Panc1 (cell line): ENCODE data around the gene FSTL4. TPM values are rescaled to one million over a fixed set of nuclear protein-coding genes. Genes with fewer than 3 reads are reported as not detected.

Experiments
- ATAC-seq: fragments of 200-7000 bp; cut with Tn5 transposase; 2 replicates; pipeline ENCODE4 v1.9.1; 2020; ENCODE audit warnings: mild to moderate bottlenecking, moderate library complexity
- BruUV-seq: library from RNA; stranded (reverse); fragments of 400-500 nt; replicated peaks from 2 replicates; lab custom pipeline; 2021; lab: Mats Ljungman, UMichigan
- CTCF ChIA-PET: fragments of 300-600 bp; sonication (Branson Sonifier 250); formaldehyde crosslinking; loops from one replicate; lab custom pipeline; 2022; ENCODE audit warnings: antibody characterized with exemption; lab: Charles Lee
- POLR2A ChIA-PET: fragments of 300-600 bp; sonication (Branson Sonifier 250); formaldehyde crosslinking; loops from one replicate; lab custom pipeline; 2022; ENCODE audit warnings: antibody characterized with exemption; lab: Charles Lee
- DNase-seq: peaks from one replicate; pipeline ENCODE4 v3.0.0-alpha.2; 2010; ENCODE audit warnings: low read depth, low spot score
- H3K27ac ChIP-seq: 2 replicates; pipeline ENCODE4 v1.5.1; 2011; ENCODE audit warnings: mild to moderate bottlenecking, low read length, inconsistent platforms
- H3K27me3 ChIP-seq: fragments of 200-500 bp; sonication (Bioruptor generic); 2 replicates; pipeline ENCODE4 v1.6.0; 2014; ENCODE audit warnings: low read length, inconsistent platforms; ENCODE audit not compliant: control insufficient read depth, insufficient read depth
- H3K36me3 ChIP-seq: fragments of 200-500 bp; sonication (Bioruptor generic); 2 replicates; pipeline ENCODE4 v1.5.1; 2014; ENCODE audit warnings: inconsistent platforms, mild to moderate bottlenecking, low read length, moderate library complexity; ENCODE audit not compliant: control insufficient read depth, insufficient read depth
- H3K4me1 ChIP-seq: 2 replicates; pipeline ENCODE4 v1.5.1; 2011; ENCODE audit warnings: inconsistent platforms, mild to moderate bottlenecking, low read length, moderate library complexity; ENCODE audit not compliant: control insufficient read depth, insufficient read depth
- H3K4me3 ChIP-seq, 2 experiments: 2 replicates each; pipeline ENCODE4 v1.5.1; 2011 to 2012; ENCODE audit warnings: low read depth in 2 of 2, low read length in 2 of 2, mild to moderate bottlenecking in 2 of 2, inconsistent platforms in 1 of 2, moderate library complexity in 1 of 2
- H3K9me3 ChIP-seq: fragments of 200-500 bp; sonication (Bioruptor generic); 2 replicates; pipeline ENCODE4 v1.5.1; 2014; ENCODE audit warnings: low read depth, mild to moderate bottlenecking, inconsistent platforms, low read length, moderate library complexity; ENCODE audit not compliant: control insufficient read depth, insufficient read depth
- CTCF ChIP-seq: fragments of 450-650 bp; IDR thresholded peaks from 2 replicates; pipeline ENCODE4 v1.5.1; 2017; ENCODE audit warnings: mild to moderate bottlenecking
- POLR2AphosphoS5 ChIP-seq: IDR thresholded peaks from 2 replicates; pipeline ENCODE4 v1.6.1; 2012; ENCODE audit warnings: mild to moderate bottlenecking, low read depth, low read length, moderate library complexity
- SIN3A ChIP-seq: IDR thresholded peaks from 2 replicates; pipeline ENCODE4 v1.6.1; 2012; ENCODE audit warnings: low read depth, mild to moderate bottlenecking, low read length, moderate library complexity, borderline replicate concordance; ENCODE audit not compliant: insufficient read depth
- TCF7L2 ChIP-seq: IDR thresholded peaks from 2 replicates; pipeline ENCODE4 v1.6.1; 2011; ENCODE audit warnings: mild to moderate bottlenecking, low read depth, low read length, inconsistent platforms
- in situ Hi-C: cut with HindIII; loops from 2 replicates; pipeline ENCODE4 v1.10.0; 2016; ENCODE audit warnings: low sequenced_read_pairs, low pct_unique_long_range_greater_than_20kb
- intact Hi-C: fragments of 100-400 bp; cut with micrococcal nuclease; formaldehyde crosslinking; loops from one replicate; pipeline ENCODE4 v1.10.0; 2022; ENCODE audit not compliant: unreplicated experiment
- total RNA-seq: library from RNA; stranded (reverse); gene quantifications from one replicate; pipeline ENCODE4 v1.2.1, GENCODE V29; 2021; ENCODE audit not compliant: unreplicated experiment
- TF ChIP-seq, protein P1 (sequence below), 2 experiments: IDR thresholded peaks; 2 replicates each; pipeline ENCODE4 v1.6.1; 2011 to 2012; ENCODE audit warnings: low read depth in 2 of 2, control low read depth in 1 of 2, low read length in 1 of 2, mild to moderate bottlenecking in 1 of 2, moderate library complexity in 1 of 2; ENCODE audit not compliant: insufficient read depth in 1 of 2

Gene FSTL4
- total RNA-seq, 1 experiment from 2014 or later = 0.18 TPM

DNA sequence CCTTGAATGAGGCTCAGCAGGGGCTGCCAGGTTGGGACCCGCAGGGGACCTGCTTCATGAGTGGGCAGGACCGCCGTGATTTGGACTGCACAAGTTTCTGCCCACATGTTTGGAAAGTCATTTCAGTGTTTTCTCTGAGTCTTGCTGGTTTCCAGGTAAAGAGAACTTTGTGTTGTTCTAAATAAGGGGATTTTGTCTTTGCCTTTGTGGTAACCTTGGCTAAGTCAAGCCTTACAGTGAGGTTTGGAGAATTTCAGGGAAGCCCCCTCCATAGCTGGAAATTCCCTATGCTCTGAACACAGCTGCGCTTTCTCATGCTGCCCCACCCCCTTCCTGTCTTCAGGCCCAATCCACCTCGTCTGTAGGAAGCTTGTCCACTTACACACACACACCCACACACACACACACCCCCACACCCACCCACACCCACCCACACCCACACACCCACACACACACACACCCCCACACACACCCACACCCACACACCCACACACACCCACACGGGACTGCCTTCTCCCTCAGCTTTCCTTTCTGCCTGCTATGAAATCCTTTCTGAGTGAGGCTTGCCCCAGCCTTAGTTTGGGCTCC, 290.4 kb downstream of the FSTL4 start:
- in situ Hi-C loops (no loop called here), intact Hi-C loops (no loop called here)
- Histone ChIP-seq H3K4me1 (no peaks in the 10 kb centered on the region), H3K36me3 (no peaks in the 10 kb centered on the region), H3K27ac (no peak overlapping the region), H3K4me3 (no peak overlapping the region), H3K9me3 (no peaks in the 10 kb centered on the region), H3K27me3 (no peaks in the 10 kb centered on the region)
- ChIA-PET CTCF (no interaction called here), POLR2A (no interaction called here)
- no peak for ATAC-seq
- BruUV-seq = no TSS peak
- no peak for TF ChIP-seq POLR2AphosphoS5
- TF ChIP-seq CTCF = no peak
- TF ChIP-seq, protein P1, sequence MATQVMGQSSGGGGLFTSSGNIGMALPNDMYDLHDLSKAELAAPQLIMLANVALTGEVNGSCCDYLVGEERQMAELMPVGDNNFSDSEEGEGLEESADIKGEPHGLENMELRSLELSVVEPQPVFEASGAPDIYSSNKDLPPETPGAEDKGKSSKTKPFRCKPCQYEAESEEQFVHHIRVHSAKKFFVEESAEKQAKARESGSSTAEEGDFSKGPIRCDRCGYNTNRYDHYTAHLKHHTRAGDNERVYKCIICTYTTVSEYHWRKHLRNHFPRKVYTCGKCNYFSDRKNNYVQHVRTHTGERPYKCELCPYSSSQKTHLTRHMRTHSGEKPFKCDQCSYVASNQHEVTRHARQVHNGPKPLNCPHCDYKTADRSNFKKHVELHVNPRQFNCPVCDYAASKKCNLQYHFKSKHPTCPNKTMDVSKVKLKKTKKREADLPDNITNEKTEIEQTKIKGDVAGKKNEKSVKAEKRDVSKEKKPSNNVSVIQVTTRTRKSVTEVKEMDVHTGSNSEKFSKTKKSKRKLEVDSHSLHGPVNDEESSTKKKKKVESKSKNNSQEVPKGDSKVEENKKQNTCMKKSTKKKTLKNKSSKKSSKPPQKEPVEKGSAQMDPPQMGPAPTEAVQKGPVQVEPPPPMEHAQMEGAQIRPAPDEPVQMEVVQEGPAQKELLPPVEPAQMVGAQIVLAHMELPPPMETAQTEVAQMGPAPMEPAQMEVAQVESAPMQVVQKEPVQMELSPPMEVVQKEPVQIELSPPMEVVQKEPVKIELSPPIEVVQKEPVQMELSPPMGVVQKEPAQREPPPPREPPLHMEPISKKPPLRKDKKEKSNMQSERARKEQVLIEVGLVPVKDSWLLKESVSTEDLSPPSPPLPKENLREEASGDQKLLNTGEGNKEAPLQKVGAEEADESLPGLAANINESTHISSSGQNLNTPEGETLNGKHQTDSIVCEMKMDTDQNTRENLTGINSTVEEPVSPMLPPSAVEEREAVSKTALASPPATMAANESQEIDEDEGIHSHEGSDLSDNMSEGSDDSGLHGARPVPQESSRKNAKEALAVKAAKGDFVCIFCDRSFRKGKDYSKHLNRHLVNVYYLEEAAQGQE (IDR thresholded peaks at IDR 0.05; ENCODE audit: insufficient read depth in 1 of 2, low read depth in 2 of 2, low read length in 1 of 2) = no peak
- no peak for TF ChIP-seq TCF7L2
- no peak for TF ChIP-seq SIN3A
- DNase-seq = no peak

- no peak for DNase-seq
- in situ Hi-C loops (no loop called here), intact Hi-C loops (no loop called here)
- H3K4me3 ChIP-seq = no peak overlapping the region
- H3K36me3 ChIP-seq = no peaks in the 10 kb centered on the region
- H3K4me1 ChIP-seq = no peaks in the 10 kb centered on the region
- H3K9me3 ChIP-seq = no peaks in the 10 kb centered on the region
- CTCF ChIA-PET = no interaction called here
- no peak for TF ChIP-seq SIN3A
- TF ChIP-seq CTCF = no peak
- no peak for TF ChIP-seq TCF7L2
- TF ChIP-seq, protein P1 (IDR thresholded peaks at IDR 0.05; ENCODE audit: insufficient read depth in 1 of 2, low read depth in 2 of 2, low read length in 1 of 2) = no peak
- no peak for TF ChIP-seq POLR2AphosphoS5
- POLR2A ChIA-PET = no interaction called here
- BruUV-seq = no TSS peak
- no peak for ATAC-seq
- H3K27ac ChIP-seq = no peak overlapping the region
- no peaks in the 10 kb centered on the region for H3K27me3 ChIP-seq
Observed at GRCh38 chr5:133321286-133321832, 291.0 kb downstream of the FSTL4 start.
